ENCODE data around the gene C5orf58.

GRCh38 chr5:170278611-170279458, 46.0 kb downstream of the C5orf58 start:
- TF ChIP-seq POLR2AphosphoS5 (IDR thresholded peaks at IDR 0.05; ENCODE audit: low read depth, low read length) (no peak), POLR2A (IDR thresholded peaks at IDR 0.05; ENCODE audit: low read depth, low read length) (peak; percentile 35; the same call in 1 of the 2 replicates)
